Activated CD8-positive, alpha-beta T cell treated with anti-CD3 and anti-CD28 coated beads, Interleukin-2, amount 10 ng/mL, durations not matched to agents 7 days and 5 days (primary cell): Measurements from ENCODE around the gene SUPT3H. TPM values are rescaled to one million over a fixed set of nuclear protein-coding genes. Genes with fewer than 3 reads are reported as not detected.
"Not testable (repeated sequence)": the region's sequence is repeated elsewhere in the genome, so short reads cannot be mapped to it uniquely, and the experiment has no call there.

ENCODE experiments used
- ATAC-seq: fragments of 150-1000 bp; cut with Tn5 transposase; one replicate; pipeline ENCODE4 v1.10.0; 2021; ENCODE audit warnings: moderate library complexity
- CTCF ChIA-PET: fragments of 350-600 bp; sonication (Branson Sonifier 250); formaldehyde crosslinking; loops from one replicate; lab custom pipeline; 2021; ENCODE audit warnings: antibody characterized with exemption; lab: Charles Lee
- POLR2A ChIA-PET: fragments of 350-600 bp; sonication (Branson Sonifier 250); formaldehyde crosslinking; loops from one replicate; lab custom pipeline; 2021; ENCODE audit warnings: antibody characterized with exemption; lab: Charles Lee
- DNase-seq: peaks from one replicate; pipeline ENCODE4 v3.0.0-alpha.2; 2020
- H3K27ac Mint-ChIP-seq: one replicate; pipeline ENCODE4 v1.8.0; 2021; ENCODE audit warnings: mild to moderate bottlenecking, mixed read lengths
- H3K27me3 Mint-ChIP-seq: one replicate; pipeline ENCODE4 v1.8.0; 2021; ENCODE audit warnings: low read depth, mixed read lengths
- H3K36me3 Mint-ChIP-seq: one replicate; pipeline ENCODE4 v1.8.0; 2021; ENCODE audit warnings: low read depth, mixed read lengths
- H3K4me1 Mint-ChIP-seq: one replicate; pipeline ENCODE4 v1.8.0; 2021; ENCODE audit warnings: low read depth, mixed read lengths
- H3K4me3 Mint-ChIP-seq: one replicate; pipeline ENCODE4 v1.8.0; 2021; ENCODE audit warnings: mild to moderate bottlenecking, mixed read lengths
- H3K9me3 Mint-ChIP-seq: one replicate; pipeline ENCODE4 v1.8.0; 2022; ENCODE audit warnings: mixed read lengths; ENCODE audit not compliant: insufficient read depth
- total RNA-seq, 2 experiments: library from RNA; stranded (reverse); gene quantifications; one replicate each; pipeline ENCODE4 v1.2.3, GENCODE V29; 2021

SUPT3H gene
- total RNA-seq, 2 experiments from 2014 or later = 6.4 to 9.1 TPM

GRCh38 chr6:44865184-44865583, 512.5 kb downstream of the SUPT3H start:
- ATAC-seq, H3K27me3 Mint-ChIP-seq, H3K4me3 Mint-ChIP-seq, DNase-seq, CTCF ChIA-PET, POLR2A ChIA-PET, H3K27ac Mint-ChIP-seq: not testable (repeated sequence)
- Mint-ChIP-seq H3K4me1 (peaks cover 28% of the 10 kb centered on the region), H3K9me3 (peaks cover 10% of the 10 kb centered on the region), H3K36me3 (peaks cover 37% of the 10 kb centered on the region)

GRCh38 chr6:44859901-44860410, 517.8 kb downstream of the SUPT3H start:
- DNase-seq = no peak
- Mint-ChIP-seq H3K27ac (no peak overlapping the region), H3K4me3 (no peak overlapping the region), H3K27me3 (no peaks in the 10 kb centered on the region), H3K9me3 (peaks cover 1% of the 10 kb centered on the region), H3K4me1 (no peaks in the 10 kb centered on the region), H3K36me3 (peaks cover 19% of the 10 kb centered on the region)
- ChIA-PET POLR2A (no interaction called here), CTCF (no interaction called here)
- ATAC-seq = no peak

GRCh38 chr6:44858998-44859397, 518.7 kb downstream of the SUPT3H start:
- DNase-seq = no peak
- ChIA-PET POLR2A (interaction anchor here (0.6 kb wide), 1 partner anchor 962 kb away, joined by 3 read pairs; no protein-coding TSS in a partner anchor), CTCF (interaction anchor here (1.1 to 1.8 kb wide), 2 partner anchors 9 to 203 kb away, joined by 3 to 7 read pairs; no protein-coding TSS in a partner anchor)
- H3K27ac Mint-ChIP-seq = no peak overlapping the region
- no peaks in the 10 kb centered on the region for H3K9me3 Mint-ChIP-seq
- no peak for ATAC-seq
- H3K4me1 Mint-ChIP-seq = no peaks in the 10 kb centered on the region
- H3K36me3 Mint-ChIP-seq = peaks cover 11% of the 10 kb centered on the region
- no peak overlapping the region for H3K4me3 Mint-ChIP-seq
- no peaks in the 10 kb centered on the region for H3K27me3 Mint-ChIP-seq

- H3K9me3 Mint-ChIP-seq = no peaks in the 10 kb centered on the region
- no peak overlapping the region for H3K27ac Mint-ChIP-seq
- DNase-seq (no peak), ATAC-seq (no peak)
- H3K4me3 Mint-ChIP-seq = no peak overlapping the region
- H3K36me3 Mint-ChIP-seq = no peaks in the 10 kb centered on the region
- no peaks in the 10 kb centered on the region for H3K4me1 Mint-ChIP-seq
- ChIA-PET CTCF (interaction anchor here (1.4 to 3.2 kb wide), 2 partner anchors 10 to 12 kb away, joined by 4 to 10 read pairs; no protein-coding TSS in a partner anchor), POLR2A (no interaction called here)
- no peaks in the 10 kb centered on the region for H3K27me3 Mint-ChIP-seq
These were observed 521.3 kb downstream of the SUPT3H start for GRCh38 chr6:44856479-44856878.

- no peak for ATAC-seq
- Mint-ChIP-seq H3K9me3 (no peaks in the 10 kb centered on the region), H3K27me3 (no peaks in the 10 kb centered on the region), H3K4me1 (no peaks in the 10 kb centered on the region), H3K4me3 (no peak overlapping the region), H3K36me3 (peaks cover 3% of the 10 kb centered on the region), H3K27ac (no peak overlapping the region)
- ChIA-PET POLR2A (no interaction called here), CTCF (interaction anchor here (0.6 to 3.2 kb wide), 2 partner anchors 9 to 13 kb away, joined by 7 to 10 read pairs; no protein-coding TSS in a partner anchor)
- no peak for DNase-seq
These were observed 521.9 kb downstream of the SUPT3H start for GRCh38 chr6:44855562-44856411.

- DNase-seq (no peak), ATAC-seq (no peak)
- CTCF ChIA-PET = interaction anchor here (3.2 kb wide), 1 partner anchor 9 kb away, joined by 10 read pairs; no protein-coding TSS in a partner anchor
- H3K4me1 Mint-ChIP-seq = no peaks in the 10 kb centered on the region
- no peak overlapping the region for H3K27ac Mint-ChIP-seq
- H3K9me3 Mint-ChIP-seq = no peaks in the 10 kb centered on the region
- POLR2A ChIA-PET = no interaction called here
- no peak overlapping the region for H3K4me3 Mint-ChIP-seq
- H3K36me3 Mint-ChIP-seq = peaks cover 3% of the 10 kb centered on the region
- no peaks in the 10 kb centered on the region for H3K27me3 Mint-ChIP-seq
These were observed 522.9 kb downstream of the SUPT3H start for GRCh38 chr6:44854712-44855443.

- H3K27ac Mint-ChIP-seq = no peak overlapping the region
- H3K4me3 Mint-ChIP-seq = no peak overlapping the region
- ATAC-seq (no peak), DNase-seq (no peak)
- no peaks in the 10 kb centered on the region for H3K9me3 Mint-ChIP-seq
- no peaks in the 10 kb centered on the region for H3K27me3 Mint-ChIP-seq
- no peaks in the 10 kb centered on the region for H3K4me1 Mint-ChIP-seq
- H3K36me3 Mint-ChIP-seq = peaks cover 5% of the 10 kb centered on the region
- ChIA-PET POLR2A (no interaction called here), CTCF (no interaction called here)
These were observed 526.6 kb downstream of the SUPT3H start for GRCh38 chr6:44851176-44851575.

GRCh38 chr6:44850312-44850711, 527.4 kb downstream of the SUPT3H start:
- Mint-ChIP-seq H3K27me3 (no peaks in the 10 kb centered on the region), H3K9me3 (no peaks in the 10 kb centered on the region), H3K36me3 (peaks cover 5% of the 10 kb centered on the region), H3K27ac (no peak overlapping the region), H3K4me3 (no peak overlapping the region), H3K4me1 (no peaks in the 10 kb centered on the region)
- POLR2A ChIA-PET = no interaction called here
- ATAC-seq (no peak), DNase-seq (no peak)
- CTCF ChIA-PET = interaction anchor here (0.6 kb wide), 1 partner anchor 11 kb away, joined by 3 read pairs; no protein-coding TSS in a partner anchor

- ChIA-PET CTCF (no interaction called here), POLR2A (no interaction called here)
- Mint-ChIP-seq H3K4me3 (no peak overlapping the region), H3K4me1 (no peaks in the 10 kb centered on the region), H3K27ac (no peak overlapping the region), H3K36me3 (peaks cover 5% of the 10 kb centered on the region), H3K9me3 (no peaks in the 10 kb centered on the region), H3K27me3 (no peaks in the 10 kb centered on the region)
- no peak for DNase-seq
- ATAC-seq = no peak
These were observed 527.9 kb downstream of the SUPT3H start for GRCh38 chr6:44849806-44850205.

- ATAC-seq = no peak
- DNase-seq = no peak
- H3K36me3 Mint-ChIP-seq = peaks cover 2% of the 10 kb centered on the region
- H3K27ac Mint-ChIP-seq = no peak overlapping the region
- H3K4me3 Mint-ChIP-seq = no peak overlapping the region
- no peaks in the 10 kb centered on the region for H3K4me1 Mint-ChIP-seq
- CTCF ChIA-PET = no interaction called here
- no peaks in the 10 kb centered on the region for H3K9me3 Mint-ChIP-seq
- POLR2A ChIA-PET = no interaction called here
- no peaks in the 10 kb centered on the region for H3K27me3 Mint-ChIP-seq
These were observed 534.0 kb downstream of the SUPT3H start for GRCh38 chr6:44843734-44844133.

GRCh38 chr6:44842616-44843015, 535.1 kb downstream of the SUPT3H start:
- H3K27ac Mint-ChIP-seq = no peak overlapping the region
- H3K4me1 Mint-ChIP-seq = no peaks in the 10 kb centered on the region
- ATAC-seq (no peak), DNase-seq (no peak)
- ChIA-PET CTCF (no interaction called here), POLR2A (no interaction called here)
- H3K4me3 Mint-ChIP-seq = no peak overlapping the region
- peaks cover 2% of the 10 kb centered on the region for H3K36me3 Mint-ChIP-seq
- H3K9me3 Mint-ChIP-seq = no peaks in the 10 kb centered on the region
- no peaks in the 10 kb centered on the region for H3K27me3 Mint-ChIP-seq

GRCh38 chr6:44841829-44842228, 535.9 kb downstream of the SUPT3H start:
- DNase-seq (no peak), ATAC-seq (no peak)
- Mint-ChIP-seq H3K36me3 (peaks cover 2% of the 10 kb centered on the region), H3K4me3 (no peak overlapping the region), H3K9me3 (no peaks in the 10 kb centered on the region), H3K27me3 (no peaks in the 10 kb centered on the region), H3K27ac (no peak overlapping the region), H3K4me1 (no peaks in the 10 kb centered on the region)
- CTCF ChIA-PET = no interaction called here
- POLR2A ChIA-PET = no interaction called here
